ENCODE results near the gene TUFT1. TPM values are rescaled to one million over a fixed set of nuclear protein-coding genes. Genes with fewer than 3 reads are reported as not detected.

The TUFT1 gene
- polyA plus RNA-seq, 1 donor from 2014 or later: 25.8 TPM

DNA sequence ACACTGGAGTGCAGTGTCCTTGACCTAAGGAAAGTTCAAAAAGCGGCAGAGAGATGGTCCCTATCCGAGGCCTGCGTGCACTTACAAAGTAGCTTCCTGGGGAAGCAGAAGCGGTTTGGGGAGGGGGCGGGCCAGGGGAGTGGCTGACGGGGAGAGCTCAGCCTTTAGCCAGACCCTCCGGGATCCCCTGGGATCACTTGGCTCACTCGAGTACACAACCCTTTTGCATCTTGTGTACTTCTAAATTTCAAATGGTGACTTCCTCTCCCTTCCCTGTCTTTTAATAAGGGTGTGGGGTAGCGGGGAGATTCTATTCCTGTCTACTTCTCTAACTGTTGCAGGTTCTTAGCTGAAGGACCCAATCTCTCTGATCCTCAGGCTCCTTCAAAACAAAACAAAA, 53.6 kb downstream of the TUFT1 start:
- H3K9me2 ChIP-seq (ENCODE audit: insufficient read depth, low read length): no peaks in the 10 kb centered on the region
- H3K27me3 ChIP-seq (ENCODE audit: insufficient read depth, low read depth, low read length): peaks cover 3% of the 10 kb centered on the region
- no peaks in the 10 kb centered on the region for H3K9me3 ChIP-seq (ENCODE audit: low read length)
- H3K36me3 ChIP-seq (ENCODE audit: insufficient read depth, low read length): no peaks in the 10 kb centered on the region
- H2AFZ ChIP-seq (ENCODE audit: low read depth, low read length): no peak overlapping the region
- no peak overlapping the region for H3K9ac ChIP-seq (ENCODE audit: low read length)
- TF ChIP-seq POLR2AphosphoS5 (IDR thresholded peaks at IDR 0.05): no peak
- no peak overlapping the region for H3K27ac ChIP-seq (ENCODE audit: low read length)
- H4K20me1 ChIP-seq (ENCODE audit: insufficient read depth): no peaks in the 10 kb centered on the region
- H3K4me2 ChIP-seq (ENCODE audit: low read length): no peak overlapping the region
- no peaks in the 10 kb centered on the region for H3F3A ChIP-seq (ENCODE audit: insufficient read depth, low read length, poor library complexity, severe bottlenecking)
- H3K79me2 ChIP-seq (replicated peaks; ENCODE audit: insufficient read depth, low read length): no peaks in the 10 kb centered on the region
- no peak overlapping the region for H3K4me3 ChIP-seq (ENCODE audit: low read length)

- peaks cover 3% of the 10 kb centered on the region for H3K27me3 ChIP-seq (ENCODE audit: insufficient read depth, low read depth, low read length)
- no peaks in the 10 kb centered on the region for H4K20me1 ChIP-seq (ENCODE audit: insufficient read depth)
- no peak overlapping the region for H3K4me3 ChIP-seq (ENCODE audit: low read length)
- no peak overlapping the region for H3K9ac ChIP-seq (ENCODE audit: low read length)
- H3K4me2 ChIP-seq (ENCODE audit: low read length): no peak overlapping the region
- no peaks in the 10 kb centered on the region for H3K36me3 ChIP-seq (ENCODE audit: insufficient read depth, low read length)
- no peak overlapping the region for H2AFZ ChIP-seq (ENCODE audit: low read depth, low read length)
- TF ChIP-seq, protein P1, sequence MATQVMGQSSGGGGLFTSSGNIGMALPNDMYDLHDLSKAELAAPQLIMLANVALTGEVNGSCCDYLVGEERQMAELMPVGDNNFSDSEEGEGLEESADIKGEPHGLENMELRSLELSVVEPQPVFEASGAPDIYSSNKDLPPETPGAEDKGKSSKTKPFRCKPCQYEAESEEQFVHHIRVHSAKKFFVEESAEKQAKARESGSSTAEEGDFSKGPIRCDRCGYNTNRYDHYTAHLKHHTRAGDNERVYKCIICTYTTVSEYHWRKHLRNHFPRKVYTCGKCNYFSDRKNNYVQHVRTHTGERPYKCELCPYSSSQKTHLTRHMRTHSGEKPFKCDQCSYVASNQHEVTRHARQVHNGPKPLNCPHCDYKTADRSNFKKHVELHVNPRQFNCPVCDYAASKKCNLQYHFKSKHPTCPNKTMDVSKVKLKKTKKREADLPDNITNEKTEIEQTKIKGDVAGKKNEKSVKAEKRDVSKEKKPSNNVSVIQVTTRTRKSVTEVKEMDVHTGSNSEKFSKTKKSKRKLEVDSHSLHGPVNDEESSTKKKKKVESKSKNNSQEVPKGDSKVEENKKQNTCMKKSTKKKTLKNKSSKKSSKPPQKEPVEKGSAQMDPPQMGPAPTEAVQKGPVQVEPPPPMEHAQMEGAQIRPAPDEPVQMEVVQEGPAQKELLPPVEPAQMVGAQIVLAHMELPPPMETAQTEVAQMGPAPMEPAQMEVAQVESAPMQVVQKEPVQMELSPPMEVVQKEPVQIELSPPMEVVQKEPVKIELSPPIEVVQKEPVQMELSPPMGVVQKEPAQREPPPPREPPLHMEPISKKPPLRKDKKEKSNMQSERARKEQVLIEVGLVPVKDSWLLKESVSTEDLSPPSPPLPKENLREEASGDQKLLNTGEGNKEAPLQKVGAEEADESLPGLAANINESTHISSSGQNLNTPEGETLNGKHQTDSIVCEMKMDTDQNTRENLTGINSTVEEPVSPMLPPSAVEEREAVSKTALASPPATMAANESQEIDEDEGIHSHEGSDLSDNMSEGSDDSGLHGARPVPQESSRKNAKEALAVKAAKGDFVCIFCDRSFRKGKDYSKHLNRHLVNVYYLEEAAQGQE (IDR thresholded peaks at IDR 0.05; ENCODE audit: borderline replicate concordance): no peak
- TF ChIP-seq EP300 (conservative IDR thresholded peaks at IDR 0.05; ENCODE audit: poor library complexity, severe bottlenecking) (no peak), MXI1 (conservative IDR thresholded peaks at IDR 0.05; ENCODE audit: poor library complexity, severe bottlenecking) (no peak), POLR2AphosphoS5 (IDR thresholded peaks at IDR 0.05) (no peak), RAD21 (conservative IDR thresholded peaks at IDR 0.05) (peak; percentile 85), TAF1 (IDR thresholded peaks at IDR 0.05; ENCODE audit: low read depth) (peak; percentile 53), SMC3 (conservative IDR thresholded peaks at IDR 0.05; ENCODE audit: poor library complexity) (peak; percentile 91), EZH2 (IDR thresholded peaks at IDR 0.05; ENCODE audit: borderline replicate concordance, insufficient read depth, low read length, poor library complexity, severe bottlenecking) (no peak)
- TF ChIP-seq, protein P2, sequence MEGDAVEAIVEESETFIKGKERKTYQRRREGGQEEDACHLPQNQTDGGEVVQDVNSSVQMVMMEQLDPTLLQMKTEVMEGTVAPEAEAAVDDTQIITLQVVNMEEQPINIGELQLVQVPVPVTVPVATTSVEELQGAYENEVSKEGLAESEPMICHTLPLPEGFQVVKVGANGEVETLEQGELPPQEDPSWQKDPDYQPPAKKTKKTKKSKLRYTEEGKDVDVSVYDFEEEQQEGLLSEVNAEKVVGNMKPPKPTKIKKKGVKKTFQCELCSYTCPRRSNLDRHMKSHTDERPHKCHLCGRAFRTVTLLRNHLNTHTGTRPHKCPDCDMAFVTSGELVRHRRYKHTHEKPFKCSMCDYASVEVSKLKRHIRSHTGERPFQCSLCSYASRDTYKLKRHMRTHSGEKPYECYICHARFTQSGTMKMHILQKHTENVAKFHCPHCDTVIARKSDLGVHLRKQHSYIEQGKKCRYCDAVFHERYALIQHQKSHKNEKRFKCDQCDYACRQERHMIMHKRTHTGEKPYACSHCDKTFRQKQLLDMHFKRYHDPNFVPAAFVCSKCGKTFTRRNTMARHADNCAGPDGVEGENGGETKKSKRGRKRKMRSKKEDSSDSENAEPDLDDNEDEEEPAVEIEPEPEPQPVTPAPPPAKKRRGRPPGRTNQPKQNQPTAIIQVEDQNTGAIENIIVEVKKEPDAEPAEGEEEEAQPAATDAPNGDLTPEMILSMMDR (IDR thresholded peaks at IDR 0.05; ENCODE audit: poor library complexity, severe bottlenecking): peak; percentile 92
- H3K9me3 ChIP-seq (ENCODE audit: low read length): no peaks in the 10 kb centered on the region
- H3K9me2 ChIP-seq (ENCODE audit: insufficient read depth, low read length): no peaks in the 10 kb centered on the region
- H3K79me2 ChIP-seq (replicated peaks; ENCODE audit: insufficient read depth, low read length): no peaks in the 10 kb centered on the region
- H3F3A ChIP-seq (ENCODE audit: insufficient read depth, low read length, poor library complexity, severe bottlenecking): no peaks in the 10 kb centered on the region
- H3K27ac ChIP-seq (ENCODE audit: low read length): no peak overlapping the region
Measured at GRCh38 chr1:151594143-151594625, 54.1 kb downstream of the TUFT1 start.
